Fibroblast of lung (primary cell): ENCODE data around the gene PFKFB3.

ENCODE experiments used
- CTCF ChIP-seq, 2 donors: IDR thresholded peaks in 1 of 2; conservative IDR thresholded peaks in 1 of 2; 1 replicate in 1 of 2; 2 replicates in 1 of 2; pipeline ENCODE4 v1.5.1; 2011 to 2012; ENCODE audit warnings: low read length in 2 of 2, control low read depth in 1 of 2, inconsistent platforms in 1 of 2, low read depth in 1 of 2, mild to moderate bottlenecking in 1 of 2
- EZH2 ChIP-seq: IDR thresholded peaks from 2 replicates; pipeline ENCODE4 v1.5.1; 2012; ENCODE audit warnings: low read length, control low read depth, mild to moderate bottlenecking; ENCODE audit errors: missing control alignments

GRCh38 chr10:6219494-6219836, 16.7 kb downstream of the PFKFB3 start:
- TF ChIP-seq CTCF (conservative IDR thresholded peaks at IDR 0.05 in 1 of 2, IDR thresholded peaks at IDR 0.05 in 1 of 2; ENCODE audit: low read depth in 1 of 2, low read length in 2 of 2) (no peak), EZH2 (no peak)
